AG09309 (cell line): Measurements from ENCODE around the gene UBASH3B.

Experiments used
- DNase-seq: peaks from one replicate; pipeline ENCODE4 v3.0.0-alpha.2; 2010; ENCODE audit warnings: low read depth
- H3K4me3 ChIP-seq: 2 replicates; pipeline ENCODE4 v1.5.1; 2011; ENCODE audit warnings: mild to moderate bottlenecking, low read depth, low read length, moderate library complexity; ENCODE audit not compliant: control insufficient read depth
- CTCF ChIP-seq: IDR thresholded peaks from 2 replicates; pipeline ENCODE4 v1.5.1; 2011; ENCODE audit warnings: mild to moderate bottlenecking, low read depth, low read length, inconsistent platforms; ENCODE audit not compliant: insufficient read depth, control insufficient read depth; ENCODE audit errors: missing control alignments

Gene UBASH3B

GRCh38 chr11:122715548-122716440 lies 60.3 kb downstream of the UBASH3B start:
- TF ChIP-seq CTCF = no peak
- no peak for DNase-seq
- H3K4me3 ChIP-seq = no peak overlapping the region

- DNase-seq = no peak
- no peak for TF ChIP-seq CTCF
- no peak overlapping the region for H3K4me3 ChIP-seq
Measured at GRCh38 chr11:122717264-122717867, 61.8 kb downstream of the UBASH3B start.

GRCh38 chr11:122720107-122720881 lies 64.8 kb downstream of the UBASH3B start:
- no peak overlapping the region for H3K4me3 ChIP-seq
- TF ChIP-seq CTCF = no peak
- DNase-seq = no peak

- no peak overlapping the region for H3K4me3 ChIP-seq
- DNase-seq = no peak
- TF ChIP-seq CTCF = no peak
Measured at GRCh38 chr11:122721201-122721963, 65.9 kb downstream of the UBASH3B start.

DNA sequence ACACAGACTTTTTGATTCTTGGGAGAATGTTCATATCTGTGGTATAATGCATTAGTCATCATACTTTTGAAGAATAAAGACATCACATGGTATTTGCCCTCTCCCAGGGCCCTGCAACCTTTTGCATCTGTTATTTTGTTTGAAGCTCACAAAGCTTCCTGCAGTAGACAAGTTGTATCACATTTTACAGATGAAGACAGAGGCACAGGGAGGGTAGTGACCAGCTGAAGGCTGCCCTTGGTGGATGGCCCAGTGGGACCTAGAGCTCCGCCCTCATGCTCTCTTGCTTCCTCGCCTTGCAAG lies 66.4 kb downstream of the UBASH3B start:
- no peak for TF ChIP-seq CTCF
- no peak for DNase-seq
- no peak overlapping the region for H3K4me3 ChIP-seq

DNA sequence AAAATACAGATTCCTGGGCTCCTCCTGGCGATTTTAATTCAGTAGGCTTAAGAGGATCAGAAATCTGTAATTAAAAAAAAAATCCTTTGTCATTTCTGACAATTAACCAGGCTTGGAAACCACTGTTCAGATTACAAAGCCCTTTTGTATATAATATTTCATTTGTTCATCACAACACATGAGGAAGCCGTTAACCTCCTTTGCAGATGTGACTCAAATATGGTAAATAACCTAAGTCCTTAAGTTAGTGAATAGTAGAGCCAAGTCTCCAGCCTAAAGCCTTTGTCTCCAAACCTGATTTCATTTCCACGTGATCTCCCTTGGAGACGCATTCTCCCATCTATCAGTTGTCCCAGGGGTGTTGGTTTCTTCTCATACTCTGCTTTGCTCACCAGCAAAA lies 67.6 kb downstream of the UBASH3B start:
- TF ChIP-seq CTCF = no peak
- DNase-seq = no peak
- no peak overlapping the region for H3K4me3 ChIP-seq
